B cell (primary cell): ENCODE results near the gene DOCK3. TPM values are rescaled to one million over a fixed set of nuclear protein-coding genes. Genes with fewer than 3 reads are reported as not detected.

Source experiments
- ATAC-seq: fragments of 200-7000 bp; cut with Tn5 transposase; one replicate; pipeline ENCODE4 v1.10.0; 2021; ENCODE audit warnings: low read depth, mild to moderate bottlenecking, moderate number of reproducible peaks, moderate library complexity
- CTCF ChIA-PET: fragments of 350-600 bp; sonication (Branson Sonifier 250); formaldehyde crosslinking; loops from one replicate; lab custom pipeline; 2021; ENCODE audit warnings: antibody characterized with exemption, inconsistent platforms; lab: Charles Lee
- POLR2A ChIA-PET: fragments of 350-600 bp; sonication (Branson Sonifier 250); formaldehyde crosslinking; loops from one replicate; lab custom pipeline; 2021; ENCODE audit warnings: antibody characterized with exemption; lab: Charles Lee
- DNase-seq: peaks from one replicate; pipeline ENCODE4 v3.0.0; 2013
- H2AFZ ChIP-seq: 2 replicates; pipeline ENCODE4 v1.6.1; 2012; ENCODE audit warnings: mild to moderate bottlenecking, low read depth, low read length; ENCODE audit not compliant: insufficient read depth, poor library complexity, severe bottlenecking
- H3K27ac ChIP-seq, 2 donors: 1 replicate in 1 of 2; 2 replicates in 1 of 2; pipeline ENCODE4 v1.5.1; 2012 to 2013; ENCODE audit warnings: low read length in 2 of 2, mild to moderate bottlenecking in 2 of 2, moderate library complexity in 1 of 2
- H3K27me3 ChIP-seq, 4 experiments: fragments of 200-600 bp in 1 of 4; sonication (generic) in 1 of 4; replicated peaks in 1 of 4; 1 replicate in 2 of 4; 2 replicates in 2 of 4; pipeline versions ENCODE4 v1.6.1 to v1.7.0; 2013 to 2016; ENCODE audit warnings: low read length in 3 of 4, mild to moderate bottlenecking in 2 of 4, mixed read lengths in 1 of 4, moderate library complexity in 1 of 4; ENCODE audit not compliant: insufficient read depth in 4 of 4, control insufficient read depth in 3 of 4; ENCODE audit errors: control extremely low read depth in 1 of 4
- H3K36me3 ChIP-seq, 2 experiments: replicated peaks in 1 of 2; 1 replicate in 1 of 2; 2 replicates in 1 of 2; pipeline versions ENCODE4 v1.6.1 to v1.7.1; 2013; ENCODE audit warnings: low read length in 1 of 2; ENCODE audit not compliant: insufficient read depth in 2 of 2, control insufficient read depth in 1 of 2; ENCODE audit errors: control extremely low read depth in 1 of 2, extremely low read depth in 1 of 2
- H3K4me1 ChIP-seq, 2 donors: fragments of 200-600 bp in 1 of 2; sonication (generic) in 1 of 2; 1 replicate in 1 of 2; 2 replicates in 1 of 2; pipeline versions ENCODE4 v1.5.1 to v1.6.1; 2013 to 2017; ENCODE audit warnings: low read length in 2 of 2; ENCODE audit not compliant: control insufficient read depth in 2 of 2, insufficient read depth in 2 of 2
- H3K4me2 ChIP-seq: replicated peaks from 2 replicates; pipeline ENCODE3; 2012; ENCODE audit warnings: mild to moderate bottlenecking, low read depth, low read length; ENCODE audit not compliant: poor library complexity, severe bottlenecking
- H3K4me3 ChIP-seq, 5 experiments: fragments of 200-600 bp in 1 of 5; sonication (generic) in 1 of 5; 1 replicate in 3 of 5; 2 replicates in 2 of 5; pipeline versions ENCODE4 v1.5.1 to v1.7.0; 2011 to 2016; ENCODE audit warnings: low read length in 4 of 5, mild to moderate bottlenecking in 4 of 5, low read depth in 2 of 5, control low read depth in 1 of 5, moderate library complexity in 1 of 5; ENCODE audit not compliant: insufficient read depth in 1 of 5; ENCODE audit errors: control extremely low read depth in 1 of 5, extremely low read depth in 1 of 5
- H3K79me2 ChIP-seq: fragments of 200-600 bp; sonication (generic); one replicate; pipeline ENCODE4 v1.6.0; 2016; ENCODE audit warnings: low read length; ENCODE audit not compliant: control insufficient read depth, insufficient read depth
- H3K9ac ChIP-seq: fragments of 200-600 bp; sonication (generic); 2 replicates; pipeline ENCODE4 v1.6.1; 2017; ENCODE audit warnings: mild to moderate bottlenecking, low read length, moderate library complexity
- H3K9me3 ChIP-seq, 3 donors: one replicate each; pipeline versions ENCODE4 v1.6.1 to v1.7.1; 2013; ENCODE audit warnings: low read length in 2 of 3; ENCODE audit not compliant: control insufficient read depth in 2 of 3, insufficient read depth in 1 of 3; ENCODE audit errors: control extremely low read depth in 1 of 3
- H4K20me1 ChIP-seq: 2 replicates; pipeline ENCODE4 v1.6.0; 2012; ENCODE audit warnings: mild to moderate bottlenecking, low read length; ENCODE audit not compliant: insufficient read depth, control insufficient read depth, poor library complexity, severe bottlenecking
- H3K27ac Mint-ChIP-seq: one replicate; pipeline ENCODE4 v1.8.0; 2021; ENCODE audit warnings: mixed read lengths
- H3K27me3 Mint-ChIP-seq: one replicate; pipeline ENCODE4 v1.8.0; 2021; ENCODE audit warnings: mixed read lengths
- H3K4me1 Mint-ChIP-seq: one replicate; pipeline ENCODE4 v1.8.0; 2021; ENCODE audit warnings: mixed read lengths
- H3K4me3 Mint-ChIP-seq: one replicate; pipeline ENCODE4 v1.8.0; 2021; ENCODE audit warnings: mixed read lengths
- H3K9me3 Mint-ChIP-seq: one replicate; pipeline ENCODE4 v1.8.0; 2022; ENCODE audit warnings: mixed read lengths; ENCODE audit not compliant: insufficient read depth
- EZH2 ChIP-seq: IDR thresholded peaks from 2 replicates; pipeline ENCODE4 v1.6.1; 2012; ENCODE audit warnings: borderline replicate concordance, low read depth, mild to moderate bottlenecking, moderate library complexity, low read length; ENCODE audit not compliant: insufficient read depth, poor library complexity, severe bottlenecking
- WGBS: methylation state at CpG from one replicate; pipeline ENCODE4 v1.1.5; 2013; ENCODE audit warnings: missing lambda C conversion rate; ENCODE audit not compliant: insufficient coverage; 5-methylcytosine and 5-hydroxymethylcytosine counted together
- intact Hi-C: fragments of 100-400 bp; cut with micrococcal nuclease; formaldehyde crosslinking; loops from one replicate; pipeline ENCODE4 v1.10.0; 2022
- polyA plus RNA-seq: library from polyadenylated mRNA; depleted of rRNA; stranded (reverse); fragments of >200 nt; gene quantifications from 2 replicates; pipeline ENCODE4 v1.2.3, GENCODE V29; 2012
- total RNA-seq, 2 donors: library from RNA; stranded (reverse); fragments of 120-200 nt in 1 of 2; gene quantifications; 1 replicate in 1 of 2; 2 replicates in 1 of 2; pipeline versions ENCODE4 v1.2.3 to v1.2.4, GENCODE V29; 2013 to 2022
- TF ChIP-seq, protein P1 (sequence below): fragments of 200-600 bp; IDR thresholded peaks from one replicate; pipeline ENCODE4 v1.8.0; 2022; ENCODE audit warnings: antibody characterized with exemption, mild to moderate bottlenecking

DOCK3 gene
- total and polyA plus RNA-seq, 2 donors (not counting 1 experiment from before 2014, with no cell fraction given): 0.06 to 0.30 TPM

DNA sequence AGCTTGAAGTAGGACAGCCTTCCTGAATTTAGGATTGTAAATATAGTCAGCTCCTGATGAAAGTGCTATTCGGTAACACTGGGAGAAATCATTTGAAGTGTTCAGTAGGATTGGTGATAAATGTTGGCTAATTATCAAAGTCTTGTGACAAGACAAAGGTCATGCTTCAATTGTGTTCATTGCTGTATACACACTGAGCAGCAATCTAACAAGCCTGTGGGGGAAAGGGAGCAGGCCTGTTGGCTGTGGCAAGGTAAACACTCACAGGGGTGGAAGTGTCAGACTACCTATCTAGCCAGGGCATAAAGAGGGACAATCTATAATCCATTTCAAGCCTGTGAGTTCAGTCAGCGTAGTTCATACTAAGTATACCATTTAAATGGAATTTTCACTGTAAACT lies 599.3 kb downstream of the DOCK3 start:
- POLR2A ChIA-PET: no interaction called here
- H3K27ac ChIP-seq: no peak overlapping the region

DNA sequence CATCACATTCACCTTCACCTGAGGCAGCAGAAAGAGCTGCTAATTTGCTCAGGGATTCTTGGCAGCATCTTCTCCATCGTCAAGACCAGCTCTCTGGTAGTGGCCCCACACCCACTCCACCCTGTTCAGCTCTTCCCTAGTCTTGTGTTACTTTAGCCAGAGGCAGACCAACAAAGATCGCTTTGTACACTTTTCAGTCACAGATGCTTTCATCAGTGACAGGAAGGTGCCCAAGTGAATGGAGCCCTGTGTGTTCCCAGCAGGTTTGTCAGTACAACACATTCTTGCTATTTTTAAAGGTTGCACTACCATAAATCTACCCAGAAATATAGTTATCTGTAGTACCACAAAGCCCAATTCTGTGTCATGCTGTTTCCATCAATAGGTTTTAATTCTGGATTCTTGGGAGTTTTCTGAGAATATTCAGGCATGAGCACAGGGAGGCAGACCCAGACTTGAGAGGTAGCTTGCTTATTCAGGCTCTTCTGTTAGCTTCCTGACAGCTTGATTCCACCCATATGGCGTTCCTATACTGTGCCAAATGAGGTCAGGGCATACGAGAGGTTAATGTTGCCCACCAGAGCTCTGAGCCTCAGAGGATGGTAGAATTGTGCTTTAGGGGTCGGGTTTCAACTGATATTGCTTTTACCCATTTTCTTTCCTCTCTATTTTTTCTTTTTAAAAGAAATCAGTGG lies 600.5 kb downstream of the DOCK3 start:
- Histone ChIP-seq H3K9ac (no peak overlapping the region), H3K4me2 (no peak overlapping the region), H3K4me1 (no peaks in the 10 kb centered on the region), H3K27ac (no peak overlapping the region), H3K36me3 (no peaks in the 10 kb centered on the region), H4K20me1 (no peaks in the 10 kb centered on the region), H3K79me2 (no peaks in the 10 kb centered on the region), H3K27me3 (peaks cover 0 to 5% (median 0%) of the 10 kb centered on the region in 4 experiments), H2AFZ (no peak overlapping the region), H3K4me3 (no peak overlapping the region), H3K9me3 (no peaks in the 10 kb centered on the region)
- ChIA-PET POLR2A (no interaction called here), CTCF (no interaction called here)
- Mint-ChIP-seq H3K4me1 (no peaks in the 10 kb centered on the region), H3K27ac (no peak overlapping the region), H3K27me3 (peaks cover 16% of the 10 kb centered on the region), H3K9me3 (no peaks in the 10 kb centered on the region), H3K4me3 (no peak overlapping the region)
- 86% methylated on average over 2 of the region's 5 CpGs for WGBS
- ATAC-seq (no peak), DNase-seq (no peak)
- intact Hi-C loops: no loop called here
- TF ChIP-seq, protein P1, sequence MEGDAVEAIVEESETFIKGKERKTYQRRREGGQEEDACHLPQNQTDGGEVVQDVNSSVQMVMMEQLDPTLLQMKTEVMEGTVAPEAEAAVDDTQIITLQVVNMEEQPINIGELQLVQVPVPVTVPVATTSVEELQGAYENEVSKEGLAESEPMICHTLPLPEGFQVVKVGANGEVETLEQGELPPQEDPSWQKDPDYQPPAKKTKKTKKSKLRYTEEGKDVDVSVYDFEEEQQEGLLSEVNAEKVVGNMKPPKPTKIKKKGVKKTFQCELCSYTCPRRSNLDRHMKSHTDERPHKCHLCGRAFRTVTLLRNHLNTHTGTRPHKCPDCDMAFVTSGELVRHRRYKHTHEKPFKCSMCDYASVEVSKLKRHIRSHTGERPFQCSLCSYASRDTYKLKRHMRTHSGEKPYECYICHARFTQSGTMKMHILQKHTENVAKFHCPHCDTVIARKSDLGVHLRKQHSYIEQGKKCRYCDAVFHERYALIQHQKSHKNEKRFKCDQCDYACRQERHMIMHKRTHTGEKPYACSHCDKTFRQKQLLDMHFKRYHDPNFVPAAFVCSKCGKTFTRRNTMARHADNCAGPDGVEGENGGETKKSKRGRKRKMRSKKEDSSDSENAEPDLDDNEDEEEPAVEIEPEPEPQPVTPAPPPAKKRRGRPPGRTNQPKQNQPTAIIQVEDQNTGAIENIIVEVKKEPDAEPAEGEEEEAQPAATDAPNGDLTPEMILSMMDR: no peak
- no peak for TF ChIP-seq EZH2

More for the DNA sequence above, 599.3 kb downstream of the DOCK3 start:
- intact Hi-C loops: no loop called here
- ATAC-seq (no peak), DNase-seq (no peak)
- Mint-ChIP-seq H3K4me3 (no peak overlapping the region), H3K27me3 (peaks cover 12% of the 10 kb centered on the region), H3K27ac (no peak overlapping the region), H3K9me3 (no peaks in the 10 kb centered on the region), H3K4me1 (no peaks in the 10 kb centered on the region)
- Histone ChIP-seq H3K79me2 (no peaks in the 10 kb centered on the region), H3K4me2 (no peak overlapping the region), H3K4me1 (no peaks in the 10 kb centered on the region), H4K20me1 (no peaks in the 10 kb centered on the region), H2AFZ (no peak overlapping the region), H3K9me3 (no peaks in the 10 kb centered on the region), H3K4me3 (no peak overlapping the region), H3K27me3 (peaks cover 0 to 5% (median 0%) of the 10 kb centered on the region in 4 experiments), H3K9ac (no peak overlapping the region), H3K36me3 (no peaks in the 10 kb centered on the region)
- 100% methylated on average over 1 of the region's 2 CpGs for WGBS
- no peak for TF ChIP-seq EZH2
- TF ChIP-seq, protein P1: no peak
- CTCF ChIA-PET: no interaction called here
